Peyer's patch (tissue), 4 donors: Measurements from ENCODE around the gene CELF4.

Experiments used
- POLR2A ChIP-seq, 2 donors: fragments of 450-650 bp; IDR thresholded peaks; one replicate each; pipeline ENCODE4 v1.5.1; 2017; ENCODE audit warnings: antibody characterized with exemption in 2 of 2, mild to moderate bottlenecking in 2 of 2, moderate library complexity in 2 of 2
- TF ChIP-seq, protein P1 (sequence below), 6 experiments: fragments of 450-650 bp in 4 of 6; fragments of 200-600 bp in 2 of 6; sonication (generic) in 1 of 6; IDR thresholded peaks; one replicate each; pipeline ENCODE4 v1.5.1; 2017 to 2019; ENCODE audit warnings: antibody characterized with exemption in 6 of 6, mild to moderate bottlenecking in 3 of 6, moderate library complexity in 1 of 6

DNA sequence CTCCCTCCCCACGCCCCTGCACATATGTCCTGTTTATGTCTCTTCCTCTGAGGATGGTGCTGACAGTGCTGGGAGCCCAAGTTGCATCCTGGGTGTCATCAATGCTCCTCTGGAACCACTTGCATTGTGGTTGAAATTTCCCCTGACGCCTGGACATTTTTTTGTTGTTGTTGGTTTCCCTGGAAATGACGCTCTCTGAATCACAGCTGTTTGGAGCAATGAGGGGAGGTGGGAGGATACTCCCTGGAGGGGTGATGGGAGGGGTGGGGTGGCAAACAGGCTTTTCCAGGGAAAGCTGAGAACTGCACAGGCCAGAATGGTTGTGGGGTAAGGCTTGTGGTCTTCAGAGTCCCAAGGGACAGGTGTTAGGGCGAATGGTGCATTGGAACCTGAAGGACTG, 29.6 kb downstream of the CELF4 start:
- TF ChIP-seq, protein P1, sequence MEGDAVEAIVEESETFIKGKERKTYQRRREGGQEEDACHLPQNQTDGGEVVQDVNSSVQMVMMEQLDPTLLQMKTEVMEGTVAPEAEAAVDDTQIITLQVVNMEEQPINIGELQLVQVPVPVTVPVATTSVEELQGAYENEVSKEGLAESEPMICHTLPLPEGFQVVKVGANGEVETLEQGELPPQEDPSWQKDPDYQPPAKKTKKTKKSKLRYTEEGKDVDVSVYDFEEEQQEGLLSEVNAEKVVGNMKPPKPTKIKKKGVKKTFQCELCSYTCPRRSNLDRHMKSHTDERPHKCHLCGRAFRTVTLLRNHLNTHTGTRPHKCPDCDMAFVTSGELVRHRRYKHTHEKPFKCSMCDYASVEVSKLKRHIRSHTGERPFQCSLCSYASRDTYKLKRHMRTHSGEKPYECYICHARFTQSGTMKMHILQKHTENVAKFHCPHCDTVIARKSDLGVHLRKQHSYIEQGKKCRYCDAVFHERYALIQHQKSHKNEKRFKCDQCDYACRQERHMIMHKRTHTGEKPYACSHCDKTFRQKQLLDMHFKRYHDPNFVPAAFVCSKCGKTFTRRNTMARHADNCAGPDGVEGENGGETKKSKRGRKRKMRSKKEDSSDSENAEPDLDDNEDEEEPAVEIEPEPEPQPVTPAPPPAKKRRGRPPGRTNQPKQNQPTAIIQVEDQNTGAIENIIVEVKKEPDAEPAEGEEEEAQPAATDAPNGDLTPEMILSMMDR (IDR thresholded peaks at IDR 0.05) = no peak
- no peak for TF ChIP-seq POLR2A (IDR thresholded peaks at IDR 0.05)
